ENCODE results near the gene IBA57.

Gene IBA57

GRCh38 chr1:228165372-228166169, at the start of gene IBA57:
Gene IBA57, plus strand, starts transcription at chr1:228165804. Its CDS starts 13 bp downstream, at chr1:228165817.
- peak; percentile 99 for DNase-seq

GRCh38 chr1:228117335-228117734, 48.3 kb upstream of the IBA57 start:
- no peak for DNase-seq

GRCh38 chr1:228118040-228118439, 47.6 kb upstream of the IBA57 start:
- DNase-seq, result no peak

- DNase-seq, result no peak
These were observed 45.3 kb upstream of the IBA57 start for GRCh38 chr1:228120351-228120750.

- DNase-seq, result no peak
These were observed 44.6 kb upstream of the IBA57 start for GRCh38 chr1:228120857-228121489.

- no peak for DNase-seq
These were observed 42.6 kb upstream of the IBA57 start for GRCh38 chr1:228122921-228123441.

- no peak for DNase-seq
These were observed 42.1 kb upstream of the IBA57 start for GRCh38 chr1:228123505-228123904.

GRCh38 chr1:228125185-228125584, 40.4 kb upstream of the IBA57 start:
- DNase-seq, result no peak

- DNase-seq, result no peak
These were observed 33.8 kb upstream of the IBA57 start for GRCh38 chr1:228131766-228132165.

- DNase-seq, result no peak
These were observed 31.0 kb upstream of the IBA57 start for GRCh38 chr1:228134591-228134990.

- no peak for DNase-seq
These were observed 28.7 kb upstream of the IBA57 start for GRCh38 chr1:228136901-228137300.

- no peak for DNase-seq
These were observed 26.1 kb upstream of the IBA57 start for GRCh38 chr1:228139406-228139930.

- DNase-seq, result peak; percentile 99
These were observed 25.5 kb upstream of the IBA57 start, which contains the start of gene GUK1 for GRCh38 chr1:228139931-228140723. Gene GUK1, plus strand, starts transcription at chr1:228140279. Its CDS starts 24 bp downstream, at chr1:228140303.

- DNase-seq, result no peak
These were observed 24.8 kb upstream of the IBA57 start for GRCh38 chr1:228140724-228141225.

- peak; percentile 28 for DNase-seq
These were observed 24.2 kb upstream of the IBA57 start for GRCh38 chr1:228141226-228142044.

- no peak for DNase-seq
These were observed 23.4 kb upstream of the IBA57 start for GRCh38 chr1:228142155-228142691.

- DNase-seq, result no peak
These were observed 22.9 kb upstream of the IBA57 start for GRCh38 chr1:228142701-228143136.

- no peak for DNase-seq
These were observed 22.0 kb upstream of the IBA57 start for GRCh38 chr1:228143480-228144192.

- DNase-seq, result no peak
These were observed 21.2 kb upstream of the IBA57 start for GRCh38 chr1:228144193-228144992.

GRCh38 chr1:228144993-228145343, 20.6 kb upstream of the IBA57 start:
- no peak for DNase-seq
